Prostate gland (tissue), 2 donors: ENCODE data around the gene NARS2.

Experiments
- CTCF ChIP-seq, 4 experiments: fragments of 200-600 bp in 2 of 4; fragments of 450-650 bp in 2 of 4; sonication (generic) in 2 of 4; IDR thresholded peaks; 1 replicate in 3 of 4; 2 replicates in 1 of 4; pipeline ENCODE4 v1.5.1; 2016 to 2019; ENCODE audit warnings: antibody characterized with exemption in 4 of 4, mild to moderate bottlenecking in 2 of 4, moderate library complexity in 2 of 4
- POLR2AphosphoS5 ChIP-seq: sonication (generic); formaldehyde crosslinking; IDR thresholded peaks from one replicate; pipeline ENCODE4 v1.6.1; 2017; ENCODE audit warnings: antibody characterized with exemption

DNA sequence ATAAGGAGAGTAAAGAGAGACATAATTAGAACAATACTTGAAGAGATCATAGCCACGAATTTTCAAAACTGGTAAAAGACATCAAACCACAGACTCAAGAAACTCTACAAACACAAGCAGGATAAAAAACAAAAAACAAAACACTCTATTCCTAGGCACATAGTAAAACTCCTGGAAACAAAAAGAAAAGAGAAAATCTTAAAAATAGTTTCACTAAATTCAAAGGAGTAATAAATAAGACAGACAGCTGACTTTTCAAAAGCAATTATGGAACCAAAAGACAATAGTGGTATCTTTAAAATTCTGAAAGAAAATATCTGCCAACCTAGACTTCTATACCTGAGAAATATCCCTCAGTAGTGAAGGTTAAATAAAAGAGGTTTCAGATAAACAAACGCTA, 9.2 kb upstream of the NARS2 start:
- no peak for TF ChIP-seq CTCF (IDR thresholded peaks at IDR 0.05)
- no peak for TF ChIP-seq POLR2AphosphoS5
